SIG-M5 treated with dmso at 0.1 percent for 504 hours (cell line): ENCODE results near the gene AADACL3.

Experiments used
- DNase-seq: peaks from one replicate; lab custom pipeline; 2025; ENCODE audit not compliant: unreplicated experiment; lab: John Stamatoyannopoulos, UW

AADACL3 gene

GRCh38 chr1:12764016-12764415 lies 48.1 kb downstream of the AADACL3 start:
- DNase-seq, result no peak

DNA sequence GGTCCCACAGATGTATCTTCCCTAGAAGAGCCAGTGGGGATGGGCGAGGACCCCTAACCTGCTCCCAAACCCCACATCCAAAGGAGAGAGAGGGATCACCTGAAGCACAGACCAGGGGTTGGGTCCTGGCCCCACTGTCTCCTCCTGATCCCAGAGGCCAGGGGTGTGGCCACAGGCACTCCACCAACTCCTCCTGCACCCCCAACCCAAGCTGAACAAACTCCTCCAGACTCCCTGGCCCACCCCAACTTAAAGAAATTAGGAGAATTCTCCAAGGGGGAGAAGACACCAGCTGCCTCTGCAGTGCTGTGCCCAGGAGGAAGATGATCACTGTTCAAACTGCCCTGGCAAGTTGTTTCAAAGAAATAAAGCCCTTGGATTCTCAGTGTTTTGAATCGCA lies 53.1 kb downstream of the AADACL3 start:
- no peak for DNase-seq

GRCh38 chr1:12769976-12770505 lies 54.1 kb downstream of the AADACL3 start:
- no peak for DNase-seq

- DNase-seq, result no peak
These were observed 54.7 kb downstream of the AADACL3 start for GRCh38 chr1:12770620-12771019.

- no peak for DNase-seq
These were observed 55.3 kb downstream of the AADACL3 start for GRCh38 chr1:12771186-12771585.

- no peak for DNase-seq
These were observed 56.6 kb downstream of the AADACL3 start for GRCh38 chr1:12772520-12772919.

DNA sequence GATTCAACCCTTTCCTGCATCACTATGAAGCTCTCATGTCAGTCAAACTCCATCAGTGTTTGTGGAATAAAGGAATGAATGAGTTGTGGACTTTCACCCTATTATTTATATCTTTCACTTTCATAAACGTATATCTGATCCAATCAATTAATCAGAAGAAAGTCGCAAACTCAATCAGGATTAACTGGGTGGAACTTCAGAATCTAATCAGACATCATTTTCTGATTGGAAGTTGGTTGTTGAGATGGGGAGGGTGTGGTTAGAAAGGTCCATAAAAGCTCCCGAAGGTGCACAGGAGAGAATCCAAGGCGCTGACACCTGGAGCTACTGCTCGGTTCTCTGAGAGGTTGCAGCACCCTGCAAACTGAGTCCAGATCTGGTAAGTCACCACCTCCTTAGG lies 57.5 kb downstream of the AADACL3 start, which contains the start of gene PRAMEF12:
TSS of gene PRAMEF12 (plus strand) at position 301 of the 400 bp plus-strand sequence. CDS start 1,130 bp downstream, outside the sequence.
- DNase-seq, result no peak

GRCh38 chr1:12774801-12775345 lies 59.0 kb downstream of the AADACL3 start:
- no peak for DNase-seq

DNA sequence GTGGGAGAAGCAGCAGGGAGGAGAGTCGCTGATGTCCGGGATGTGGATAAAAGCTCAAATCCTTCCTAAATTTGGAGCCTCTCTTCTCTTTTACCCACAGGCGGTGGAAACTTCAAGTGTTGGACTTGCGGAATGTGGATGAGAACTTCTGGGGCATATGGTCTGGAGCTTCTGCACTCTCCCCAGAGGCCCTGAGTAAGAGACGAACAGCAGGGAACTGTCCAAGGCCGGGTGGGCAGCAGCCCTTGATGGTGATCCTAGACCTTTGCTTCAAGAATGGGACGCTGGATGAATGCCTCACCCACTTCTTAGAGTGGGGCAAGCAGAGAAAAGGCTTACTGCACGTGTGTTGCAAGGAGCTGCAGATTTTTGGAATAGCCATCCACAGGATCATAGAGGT lies 59.5 kb downstream of the AADACL3 start:
- DNase-seq, result no peak

DNA sequence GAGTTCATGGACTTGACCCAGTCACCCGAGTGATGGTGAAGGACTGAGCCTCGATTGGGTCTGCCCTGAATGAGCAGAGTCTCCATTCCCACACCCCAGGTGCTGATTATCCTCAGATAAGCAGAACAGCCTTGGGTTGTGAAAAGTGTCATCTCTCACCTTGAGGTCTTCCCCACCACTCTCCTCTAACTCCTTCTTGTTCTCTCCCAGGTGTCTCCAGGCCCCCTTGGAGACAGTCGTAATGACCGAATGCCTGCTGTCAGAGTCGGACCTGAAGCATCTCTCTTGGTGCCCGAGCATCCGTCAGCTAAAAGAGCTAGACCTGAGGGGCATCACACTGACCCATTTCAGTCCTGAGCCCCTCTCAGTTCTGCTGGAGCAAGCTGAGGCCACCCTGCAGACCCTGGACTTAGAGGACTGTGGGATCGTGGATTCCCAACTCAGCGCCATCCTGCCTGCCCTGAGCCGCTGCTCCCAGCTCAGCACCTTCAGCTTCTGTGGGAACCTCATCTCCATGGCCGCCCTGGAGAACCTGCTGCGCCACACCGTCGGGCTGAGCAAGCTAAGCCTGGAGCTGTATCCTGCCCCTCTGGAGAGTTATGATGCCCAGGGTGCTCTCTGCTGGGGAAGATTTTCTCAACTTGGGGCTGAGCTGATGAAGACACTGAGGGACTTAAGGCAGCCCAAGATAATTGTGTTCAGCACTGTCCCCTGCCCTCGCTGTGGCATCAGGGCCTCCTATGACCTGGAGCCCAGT lies 61.1 kb downstream of the AADACL3 start:
- DNase-seq, result no peak
